ENCODE measurements around the gene CIROP.

DNA sequence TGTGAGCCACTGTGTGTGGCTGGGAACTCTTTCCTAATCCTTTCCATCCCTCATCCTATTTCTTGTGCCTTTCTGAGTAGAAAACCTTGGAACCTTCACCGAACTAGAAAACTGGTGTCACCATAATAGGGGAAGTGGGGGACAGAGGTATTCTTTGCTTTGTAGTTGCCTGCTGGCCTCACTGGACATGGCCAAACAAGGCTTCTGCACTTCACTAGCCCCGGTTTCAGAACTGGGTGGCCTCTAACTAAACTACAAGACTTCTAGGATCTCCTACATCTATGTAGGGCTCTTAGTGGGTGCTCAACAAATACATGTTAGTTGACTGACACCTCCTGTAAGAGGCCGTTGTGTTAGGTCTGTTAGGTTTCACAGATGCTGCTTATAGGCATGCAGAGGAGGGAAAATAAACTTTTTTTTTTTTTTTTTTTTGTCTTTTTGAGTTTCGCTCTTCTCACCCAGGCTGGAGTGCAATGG lies 597 bp upstream of the CIROP start:
- TF ChIP-seq, protein P1, sequence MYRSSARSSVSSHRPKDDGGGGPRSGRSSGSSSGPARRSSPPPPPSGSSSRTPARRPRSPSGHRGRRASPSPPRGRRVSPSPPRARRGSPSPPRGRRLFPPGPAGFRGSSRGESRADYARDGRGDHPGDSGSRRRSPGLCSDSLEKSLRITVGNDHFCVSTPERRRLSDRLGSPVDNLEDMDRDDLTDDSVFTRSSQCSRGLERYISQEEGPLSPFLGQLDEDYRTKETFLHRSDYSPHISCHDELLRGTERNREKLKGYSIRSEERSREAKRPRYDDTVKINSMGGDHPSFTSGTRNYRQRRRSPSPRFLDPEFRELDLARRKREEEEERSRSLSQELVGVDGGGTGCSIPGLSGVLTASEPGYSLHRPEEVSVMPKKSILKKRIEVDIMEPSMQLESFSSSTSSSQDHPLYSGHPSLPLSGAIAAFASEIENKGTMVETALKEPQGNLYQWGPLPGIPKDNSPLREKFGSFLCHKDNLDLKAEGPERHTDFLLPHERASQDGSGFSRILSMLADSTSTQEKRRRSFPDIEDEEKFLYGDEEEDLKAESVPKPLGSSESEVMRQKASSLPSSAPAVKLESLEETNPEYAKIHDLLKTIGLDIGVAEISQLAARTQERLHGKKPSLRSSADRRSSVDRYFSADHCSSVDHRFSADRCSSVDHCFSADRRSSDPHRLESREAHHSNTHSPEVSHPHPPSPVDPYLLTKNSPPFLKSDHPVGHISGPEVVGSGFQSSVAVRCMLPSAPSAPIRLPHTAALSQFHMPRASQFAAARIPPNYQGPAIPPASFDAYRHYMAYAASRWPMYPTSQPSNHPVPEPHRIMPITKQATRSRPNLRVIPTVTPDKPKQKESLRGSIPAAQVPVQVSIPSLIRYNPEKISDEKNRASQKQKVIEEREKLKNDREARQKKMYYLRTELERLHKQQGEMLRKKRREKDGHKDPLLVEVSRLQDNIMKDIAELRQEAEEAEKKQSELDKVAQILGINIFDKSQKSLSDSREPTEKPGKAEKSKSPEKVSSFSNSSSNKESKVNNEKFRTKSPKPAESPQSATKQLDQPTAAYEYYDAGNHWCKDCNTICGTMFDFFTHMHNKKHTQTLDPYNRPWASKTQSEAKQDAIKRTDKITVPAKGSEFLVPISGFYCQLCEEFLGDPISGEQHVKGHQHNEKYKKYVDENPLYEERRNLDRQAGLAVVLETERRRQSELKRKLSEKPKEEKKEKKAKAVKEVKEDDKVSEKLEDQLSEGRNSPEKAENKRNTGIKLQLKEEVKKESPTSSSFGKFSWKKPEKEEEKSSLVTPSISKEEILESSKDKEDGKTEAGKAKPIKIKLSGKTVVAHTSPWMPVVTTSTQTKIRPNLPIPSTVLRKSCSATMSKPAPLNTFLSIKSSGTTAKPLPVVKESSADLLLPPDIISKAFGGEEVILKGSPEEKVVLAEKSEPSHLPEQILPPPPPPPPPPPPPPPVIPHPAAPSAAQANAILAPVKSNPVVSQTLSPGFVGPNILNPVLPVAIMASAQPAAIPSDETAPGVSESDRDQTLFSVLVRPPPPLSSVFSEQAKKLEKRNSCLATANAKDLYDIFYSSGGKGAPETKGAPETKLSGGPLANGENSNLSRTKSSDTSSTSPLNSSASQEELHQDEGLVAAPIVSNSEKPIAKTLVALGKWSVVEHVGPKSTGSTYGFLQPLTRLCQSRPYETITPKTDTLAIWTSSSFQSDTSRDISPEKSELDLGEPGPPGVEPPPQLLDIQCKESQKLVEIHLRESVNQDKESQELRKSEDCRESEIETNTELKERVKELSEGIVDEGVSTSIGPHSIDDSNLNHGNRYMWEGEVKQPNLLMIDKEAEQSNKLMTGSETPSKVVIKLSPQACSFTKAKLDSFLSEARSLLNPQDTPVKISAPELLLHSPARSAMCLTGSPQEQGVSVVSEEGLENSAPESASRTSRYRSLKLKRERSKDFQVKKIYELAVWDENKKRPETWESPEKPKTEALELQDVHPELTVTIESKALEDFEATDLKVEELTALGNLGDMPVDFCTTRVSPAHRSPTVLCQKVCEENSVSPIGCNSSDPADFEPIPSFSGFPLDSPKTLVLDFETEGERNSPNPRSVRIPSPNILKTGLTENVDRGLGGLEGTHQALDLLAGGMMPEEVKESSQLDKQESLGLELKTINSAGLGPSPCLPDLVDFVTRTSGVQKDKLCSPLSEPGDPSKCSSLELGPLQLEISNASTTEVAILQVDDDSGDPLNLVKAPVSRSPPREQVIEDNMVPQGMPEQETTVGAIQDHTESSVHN (IDR thresholded peaks at IDR 0.05; ENCODE audit: borderline replicate concordance in 1 of 2, low read depth in 1 of 2): no peak
- no peak for TF ChIP-seq CTCF (IDR thresholded peaks at IDR 0.05 in 2 of 3, conservative IDR thresholded peaks at IDR 0.05 in 1 of 3; ENCODE audit: insufficient read depth in 2 of 3, low read depth in 1 of 3, low read length in 3 of 3)
- TF ChIP-seq, protein P2, sequence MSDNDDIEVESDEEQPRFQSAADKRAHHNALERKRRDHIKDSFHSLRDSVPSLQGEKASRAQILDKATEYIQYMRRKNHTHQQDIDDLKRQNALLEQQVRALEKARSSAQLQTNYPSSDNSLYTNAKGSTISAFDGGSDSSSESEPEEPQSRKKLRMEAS (CRISPR knock-in tag; IDR thresholded peaks at IDR 0.05): no peak
- TF ChIP-seq POLR3A (IDR thresholded peaks at IDR 0.05; ENCODE audit: borderline replicate concordance, extremely low read depth, insufficient read depth, insufficient read length): no peak
- no peak for TF ChIP-seq MTA1 (IDR thresholded peaks at IDR 0.05; ENCODE audit: borderline replicate concordance)
- no peak for TF ChIP-seq RAD21 (CRISPR knock-in tag; conservative IDR thresholded peaks at IDR 0.05 in 1 of 2, IDR thresholded peaks at IDR 0.05 in 1 of 2)
- no peak for TF ChIP-seq ZNF217 (CRISPR knock-in tag; IDR thresholded peaks at IDR 0.05)
- no peak for TF ChIP-seq HEY1 (CRISPR knock-in tag; IDR thresholded peaks at IDR 0.05; ENCODE audit: borderline replicate concordance)
- no peak for TF ChIP-seq ATF4 (CRISPR knock-in tag; IDR thresholded peaks at IDR 0.05)
- no peak for TF ChIP-seq ZNF124 (CRISPR knock-in tag; IDR thresholded peaks at IDR 0.05)

Data from K562 (cell line).